ENCODE measurements around the gene CCDC33. TPM values are rescaled to one million over a fixed set of nuclear protein-coding genes. Genes with fewer than 3 reads are reported as not detected.

CCDC33 gene
- polyA plus RNA-seq, 1 of the 3 experiments (the other 2 are of a cell fraction), result 4.0 TPM

DNA sequence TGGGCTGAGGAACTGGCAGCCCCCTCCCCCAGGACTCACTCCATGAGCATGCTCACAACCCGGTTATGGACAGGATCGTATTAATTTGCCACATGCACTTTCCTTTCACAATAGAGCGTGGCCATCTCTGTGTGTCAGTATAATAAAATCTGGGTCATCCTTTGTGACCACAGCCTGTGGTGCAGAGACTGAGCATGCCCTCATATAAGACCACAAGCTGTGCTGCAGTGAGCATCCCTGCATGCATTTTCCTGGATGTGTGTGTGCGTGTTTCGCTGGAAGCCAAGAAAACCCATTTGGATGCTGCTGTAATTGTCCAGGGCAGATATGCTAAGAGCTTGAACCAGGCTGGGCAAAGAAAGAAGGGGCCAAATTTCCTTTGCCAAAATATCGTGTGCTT, 91.6 kb downstream of the CCDC33 start (continued):
- TF ChIP-seq MXI1 (IDR thresholded peaks at IDR 0.05; ENCODE audit: low read depth, low read length) (no peak), RFX5 (IDR thresholded peaks at IDR 0.05; ENCODE audit: low read length) (no peak), SMC3 (IDR thresholded peaks at IDR 0.05; ENCODE audit: low read depth, low read length) (no peak), GABPA (IDR thresholded peaks at IDR 0.05; ENCODE audit: low read depth) (no peak), NRF1 (IDR thresholded peaks at IDR 0.05; ENCODE audit: low read depth, low read length) (no peak), JUND (IDR thresholded peaks at IDR 0.05) (no peak), SIN3A (IDR thresholded peaks at IDR 0.05; ENCODE audit: borderline replicate concordance, low read depth, low read length) (no peak), FOSL2 (IDR thresholded peaks at IDR 0.05; ENCODE audit: borderline replicate concordance, low read depth) (no peak)
- TF ChIP-seq, protein P1, sequence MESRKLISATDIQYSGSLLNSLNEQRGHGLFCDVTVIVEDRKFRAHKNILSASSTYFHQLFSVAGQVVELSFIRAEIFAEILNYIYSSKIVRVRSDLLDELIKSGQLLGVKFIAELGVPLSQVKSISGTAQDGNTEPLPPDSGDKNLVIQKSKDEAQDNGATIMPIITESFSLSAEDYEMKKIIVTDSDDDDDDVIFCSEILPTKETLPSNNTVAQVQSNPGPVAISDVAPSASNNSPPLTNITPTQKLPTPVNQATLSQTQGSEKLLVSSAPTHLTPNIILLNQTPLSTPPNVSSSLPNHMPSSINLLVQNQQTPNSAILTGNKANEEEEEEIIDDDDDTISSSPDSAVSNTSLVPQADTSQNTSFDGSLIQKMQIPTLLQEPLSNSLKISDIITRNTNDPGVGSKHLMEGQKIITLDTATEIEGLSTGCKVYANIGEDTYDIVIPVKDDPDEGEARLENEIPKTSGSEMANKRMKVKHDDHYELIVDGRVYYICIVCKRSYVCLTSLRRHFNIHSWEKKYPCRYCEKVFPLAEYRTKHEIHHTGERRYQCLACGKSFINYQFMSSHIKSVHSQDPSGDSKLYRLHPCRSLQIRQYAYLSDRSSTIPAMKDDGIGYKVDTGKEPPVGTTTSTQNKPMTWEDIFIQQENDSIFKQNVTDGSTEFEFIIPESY (IDR thresholded peaks at IDR 0.05; ENCODE audit: borderline replicate concordance, low read depth), result no peak

DNA sequence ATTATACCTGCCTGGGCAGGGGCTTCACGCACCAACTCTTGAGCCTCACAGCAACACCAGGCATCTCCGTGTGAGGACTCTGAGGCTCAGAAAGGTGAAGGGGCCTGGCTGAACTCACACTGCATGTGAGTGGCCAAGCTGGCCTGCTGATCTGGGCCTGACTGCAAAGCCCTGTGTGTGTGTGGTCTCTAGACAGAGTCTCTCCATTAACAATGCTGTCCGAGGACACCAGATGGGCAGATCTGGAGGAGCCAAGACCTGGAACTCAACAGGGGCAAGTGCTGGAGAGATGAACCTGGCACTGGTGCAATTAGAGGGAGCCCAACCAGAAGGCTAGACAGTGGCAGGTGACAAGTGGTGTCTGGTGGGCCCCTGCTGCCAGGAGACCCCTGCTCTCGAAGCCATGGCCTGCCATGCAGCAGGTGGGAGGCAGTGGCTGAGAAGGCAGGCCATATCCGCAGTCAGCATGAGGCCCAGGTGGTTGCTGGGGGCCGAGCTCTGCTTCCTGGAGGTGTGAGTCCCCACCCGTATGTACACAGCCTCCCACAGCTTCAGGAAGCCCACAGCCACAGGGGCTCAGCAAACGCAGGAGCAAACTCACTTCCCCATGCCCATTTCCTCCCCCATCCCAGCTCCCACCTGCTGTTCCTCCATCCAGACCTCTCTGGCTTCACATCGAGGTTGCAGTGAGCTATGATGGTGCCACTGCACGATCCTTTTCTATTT, 92.4 kb downstream of the CCDC33 start:
- no peak overlapping the region for H3K4me3 ChIP-seq (ENCODE audit: low read depth in 2 of 2, low read length in 1 of 2)
- H3K4me1 ChIP-seq (ENCODE audit: control insufficient read depth in 1 of 2, insufficient read depth in 2 of 2, low read depth in 1 of 2, low read length in 1 of 2), result peaks cover 0 to 7% of the 10 kb centered on the region in 2 experiments; a peak in 1 of 4 replicates
- H3K4me2 ChIP-seq, result no peak overlapping the region
- no peak overlapping the region for H2AFZ ChIP-seq (ENCODE audit: low read depth)
- no peak overlapping the region for H3K9ac ChIP-seq
- CTCF ChIA-PET, result interaction anchor here (0.9 to 18.6 kb wide), 6 partner anchors 7 to 292 kb away, joined by 3 to 339 read pairs (median 4); no protein-coding TSS in a partner anchor
- H3K27ac ChIP-seq (ENCODE audit: low read depth in 2 of 2, low read length in 1 of 2), result no peak overlapping the region
- H3K9me3 ChIP-seq, result no peaks in the 10 kb centered on the region
- no peaks in the 10 kb centered on the region for H3K9me2 ChIP-seq
- WGBS (ENCODE audit: low lambda C conversion rate), result 63% methylated on average over 5 of the region's 10 CpGs
- no peaks in the 10 kb centered on the region for H3F3A ChIP-seq (replicated peaks; ENCODE audit: insufficient read depth)
- DNase-seq, result no peak
- no peaks in the 10 kb centered on the region for H3K79me2 ChIP-seq (ENCODE audit: insufficient read depth)
- H3K27me3 ChIP-seq (ENCODE audit: insufficient read depth), result no peaks in the 10 kb centered on the region
- POLR2A ChIA-PET, result no interaction called here
- no peaks in the 10 kb centered on the region for H3K36me3 ChIP-seq (replicated peaks in 1 of 2; ENCODE audit: control insufficient read depth in 1 of 2, insufficient read depth in 2 of 2, low read length in 1 of 2)
- TF ChIP-seq FOXJ3 (CRISPR knock-in tag; IDR thresholded peaks at IDR 0.05) (no peak), TCF12 (IDR thresholded peaks at IDR 0.05) (no peak), POLR2AphosphoS5 (IDR thresholded peaks at IDR 0.05; ENCODE audit: low read depth, low read length) (no peak), GATA2 (CRISPR knock-in tag; IDR thresholded peaks at IDR 0.05) (no peak), RFX5 (IDR thresholded peaks at IDR 0.05; ENCODE audit: low read length) (no peak), YY1 (IDR thresholded peaks at IDR 0.05; ENCODE audit: low read depth) (no peak), NFIC (IDR thresholded peaks at IDR 0.05; ENCODE audit: borderline replicate concordance) (no peak), GABPA (IDR thresholded peaks at IDR 0.05; ENCODE audit: low read depth) (no peak), TAF1 (IDR thresholded peaks at IDR 0.05; ENCODE audit: borderline replicate concordance, low read depth, low read length) (no peak)
- H4K20me1 ChIP-seq (ENCODE audit: insufficient read depth), result no peaks in the 10 kb centered on the region
